OCI-LY1 (cell line): ENCODE measurements around the gene HIPK3.

Experiments
- H2AFZ ChIP-seq: fragments of 200-600 bp; sonication (generic), shearing (Covaris generic); 2 replicates; pipeline ENCODE4 v1.6.0; 2014; ENCODE audit warnings: antibody characterized with exemption, mild to moderate bottlenecking, low read length
- H3F3A ChIP-seq: fragments of 200-600 bp; sonication (generic), shearing (Covaris generic); 2 replicates; pipeline ENCODE4 v1.6.0; 2014; ENCODE audit warnings: mild to moderate bottlenecking, antibody characterized with exemption, low read length, moderate library complexity; ENCODE audit not compliant: insufficient read depth
- H3K27ac ChIP-seq: fragments of 200-600 bp; sonication (generic); 2 replicates; pipeline ENCODE4 v1.5.1; 2014; ENCODE audit warnings: low read length, mixed run types, mild to moderate bottlenecking, low read depth; ENCODE audit not compliant: poor library complexity, severe bottlenecking
- H3K27me3 ChIP-seq: fragments of 200-600 bp; sonication (generic); 2 replicates; pipeline ENCODE4 v1.6.0; 2014; ENCODE audit warnings: antibody characterized with exemption, mild to moderate bottlenecking, low read length, moderate library complexity; ENCODE audit not compliant: insufficient read depth
- H3K36me3 ChIP-seq: fragments of 200-600 bp; sonication (generic); 2 replicates; pipeline ENCODE4 v1.6.1; 2014; ENCODE audit warnings: mild to moderate bottlenecking, antibody characterized with exemption, low read length, moderate library complexity, mixed read lengths; ENCODE audit not compliant: insufficient read depth
- H3K4me1 ChIP-seq: fragments of 200-600 bp; sonication (generic); 2 replicates; pipeline ENCODE4 v1.5.1; 2014; ENCODE audit warnings: mild to moderate bottlenecking, low read length, moderate library complexity; ENCODE audit not compliant: insufficient read depth, severe bottlenecking
- H3K4me2 ChIP-seq: fragments of 200-600 bp; sonication (generic), shearing (Covaris generic); 2 replicates; pipeline ENCODE4 v1.6.1; 2014; ENCODE audit warnings: low read length
- H3K4me3 ChIP-seq: fragments of 200-600 bp; sonication (generic); 2 replicates; pipeline ENCODE4 v1.5.1; 2014; ENCODE audit warnings: low read length, low read depth, mild to moderate bottlenecking, mixed read lengths; ENCODE audit not compliant: poor library complexity, severe bottlenecking
- H3K79me2 ChIP-seq: fragments of 200-600 bp; shearing (Covaris generic); 2 replicates; pipeline ENCODE4 v1.6.1; 2016; ENCODE audit warnings: mixed run types, low read length, mixed read lengths; ENCODE audit not compliant: insufficient read depth
- H3K9ac ChIP-seq: fragments of 200-600 bp; sonication (generic), shearing (Covaris generic); 2 replicates; pipeline ENCODE4 v1.6.1; 2014; ENCODE audit warnings: mild to moderate bottlenecking, low read length, mixed read lengths
- H3K9me2 ChIP-seq: fragments of 200-600 bp; sonication (generic), shearing (Covaris generic); 2 replicates; pipeline ENCODE4 v1.6.1; 2014; ENCODE audit warnings: low read depth, mild to moderate bottlenecking, low read length, mixed read lengths
- H3K9me3 ChIP-seq: fragments of 200-600 bp; shearing (Covaris generic); 2 replicates; pipeline ENCODE4 v1.6.1; 2014; ENCODE audit warnings: low read length, mixed read lengths
- H4K20me1 ChIP-seq: fragments of 200-600 bp; sonication (generic), shearing (Covaris generic); 2 replicates; pipeline ENCODE4 v1.6.0; 2016; ENCODE audit warnings: mild to moderate bottlenecking, low read length; ENCODE audit not compliant: insufficient read depth
- CTCF ChIP-seq: fragments of 200-600 bp; sonication (generic), shearing (Covaris generic); IDR thresholded peaks from 2 replicates; pipeline ENCODE4 v1.5.1; 2017; ENCODE audit warnings: mild to moderate bottlenecking, antibody characterized with exemption, low read length, moderate library complexity, mixed read lengths
- EZH2 ChIP-seq: fragments of 200-600 bp; sonication (generic), shearing (Covaris generic); IDR thresholded peaks from 2 replicates; pipeline ENCODE4 v1.8.0; 2017; ENCODE audit warnings: borderline replicate concordance, mixed run types, mild to moderate bottlenecking, antibody characterized with exemption, low read length, moderate library complexity, mixed read lengths

The HIPK3 gene

GRCh38 chr11:33264926-33265325 lies 7.7 kb downstream of the HIPK3 start:
- Histone ChIP-seq H3K27ac (no peak overlapping the region), H3K36me3 (no peaks in the 10 kb centered on the region), H3K9me2 (no peaks in the 10 kb centered on the region), H3K4me2 (no peak overlapping the region), H3F3A (no peaks in the 10 kb centered on the region), H3K4me3 (no peak overlapping the region), H3K27me3 (no peaks in the 10 kb centered on the region), H4K20me1 (peaks cover 2% of the 10 kb centered on the region; the same call in 1 of the 2 replicates), H3K9ac (no peak overlapping the region), H3K4me1 (peaks cover 22% of the 10 kb centered on the region), H2AFZ (no peak overlapping the region), H3K9me3 (no peaks in the 10 kb centered on the region), H3K79me2 (peaks cover 78% of the 10 kb centered on the region)
- TF ChIP-seq EZH2, result no peak
- no peak for TF ChIP-seq CTCF

GRCh38 chr11:33266393-33267215 lies 9.4 kb downstream of the HIPK3 start:
- Histone ChIP-seq H3K4me1 (peaks cover 13% of the 10 kb centered on the region), H3F3A (no peaks in the 10 kb centered on the region), H3K36me3 (no peaks in the 10 kb centered on the region), H3K9me3 (no peaks in the 10 kb centered on the region), H4K20me1 (peaks cover 2% of the 10 kb centered on the region; the same call in 1 of the 2 replicates), H2AFZ (no peak overlapping the region), H3K4me2 (no peak overlapping the region), H3K79me2 (peaks cover 74% of the 10 kb centered on the region), H3K27me3 (no peaks in the 10 kb centered on the region), H3K27ac (no peak overlapping the region), H3K9me2 (no peaks in the 10 kb centered on the region), H3K4me3 (no peak overlapping the region), H3K9ac (no peak overlapping the region)
- TF ChIP-seq EZH2 (no peak), CTCF (no peak)

- Histone ChIP-seq H4K20me1 (peaks cover 2% of the 10 kb centered on the region; the same call in 1 of the 2 replicates), H3K9me2 (no peaks in the 10 kb centered on the region), H3K9ac (no peak overlapping the region), H3K79me2 (peaks cover 61% of the 10 kb centered on the region), H3K9me3 (no peaks in the 10 kb centered on the region), H3K27ac (no peak overlapping the region), H3K4me3 (no peak overlapping the region), H3F3A (no peaks in the 10 kb centered on the region), H3K4me1 (no peaks in the 10 kb centered on the region), H3K27me3 (no peaks in the 10 kb centered on the region), H3K36me3 (no peaks in the 10 kb centered on the region), H2AFZ (no peak overlapping the region), H3K4me2 (no peak overlapping the region)
- TF ChIP-seq EZH2, result no peak
- no peak for TF ChIP-seq CTCF
Observed at GRCh38 chr11:33268945-33269540, 11.9 kb downstream of the HIPK3 start.
